Trophoblast cell (in vitro differentiated cells and primary cell): Measurements from ENCODE around the gene RPL41.

Source experiments
- DNase-seq, 2 donors: peaks; one replicate each; pipeline ENCODE4 v3.0.0-alpha.2; 2016
- H2AFZ ChIP-seq: 2 replicates; pipeline ENCODE4 v1.6.1; 2013; ENCODE audit warnings: low read length, moderate library complexity, mild to moderate bottlenecking; ENCODE audit not compliant: insufficient read depth, poor library complexity
- H2AK5ac ChIP-seq: 2 replicates; pipeline ENCODE4 v1.6.1; 2013; ENCODE audit warnings: mild to moderate bottlenecking, low read length
- H2BK120ac ChIP-seq: 2 replicates; pipeline ENCODE4 v1.6.1; 2013; ENCODE audit warnings: low read length, mild to moderate bottlenecking, moderate library complexity; ENCODE audit not compliant: insufficient read depth, poor library complexity
- H2BK12ac ChIP-seq: 2 replicates; pipeline ENCODE4 v1.6.1; 2013; ENCODE audit warnings: mild to moderate bottlenecking, low read length, moderate library complexity
- H2BK5ac ChIP-seq: 2 replicates; pipeline ENCODE4 v1.6.1; 2013; ENCODE audit warnings: low read length, low read depth, moderate library complexity, mild to moderate bottlenecking; ENCODE audit not compliant: poor library complexity
- H3K14ac ChIP-seq: 2 replicates; pipeline ENCODE4 v1.6.1; 2013; ENCODE audit warnings: mild to moderate bottlenecking, low read length
- H3K18ac ChIP-seq: 2 replicates; pipeline ENCODE4 v1.6.1; 2013; ENCODE audit warnings: mild to moderate bottlenecking, low read length
- H3K23ac ChIP-seq: 2 replicates; pipeline ENCODE4 v1.6.1; 2013; ENCODE audit warnings: low read length
- H3K27ac ChIP-seq: 2 replicates; pipeline ENCODE4 v1.5.1; 2013; ENCODE audit warnings: low read depth, mild to moderate bottlenecking, inconsistent platforms, low read length, moderate library complexity
- H3K27me3 ChIP-seq: 2 replicates; pipeline ENCODE4 v1.6.1; 2013; ENCODE audit warnings: inconsistent platforms, mild to moderate bottlenecking, low read length, moderate library complexity; ENCODE audit not compliant: insufficient read depth
- H3K36me3 ChIP-seq, 2 experiments: 1 replicate in 1 of 2; 2 replicates in 1 of 2; pipeline ENCODE4 v1.6.1; 2013; ENCODE audit warnings: low read length in 2 of 2, mild to moderate bottlenecking in 2 of 2, moderate library complexity in 1 of 2; ENCODE audit not compliant: insufficient read depth in 2 of 2, control insufficient read depth in 1 of 2
- H3K4ac ChIP-seq: 2 replicates; pipeline ENCODE4 v1.6.1; 2013; ENCODE audit warnings: low read depth, mild to moderate bottlenecking, low read length, moderate library complexity
- H3K4me1 ChIP-seq, 2 experiments: 1 replicate in 1 of 2; 2 replicates in 1 of 2; pipeline ENCODE4 v1.6.1; 2013; ENCODE audit warnings: low read length in 2 of 2, mild to moderate bottlenecking in 2 of 2, moderate library complexity in 1 of 2; ENCODE audit not compliant: insufficient read depth in 2 of 2, control insufficient read depth in 1 of 2
- H3K4me2 ChIP-seq: 2 replicates; pipeline ENCODE4 v1.6.1; 2013; ENCODE audit warnings: inconsistent platforms, mild to moderate bottlenecking, low read length, moderate library complexity
- H3K4me3 ChIP-seq: 2 replicates; pipeline ENCODE4 v1.5.1; 2013; ENCODE audit warnings: mild to moderate bottlenecking, low read depth, low read length, inconsistent platforms
- H3K79me1 ChIP-seq: one replicate; pipeline ENCODE4 v1.6.1; 2013; ENCODE audit warnings: low read length
- H3K79me2 ChIP-seq: 2 replicates; pipeline ENCODE4 v1.6.1; 2013; ENCODE audit warnings: low read length, mild to moderate bottlenecking; ENCODE audit not compliant: control insufficient read depth, insufficient read depth, poor library complexity
- H3K9ac ChIP-seq: 2 replicates; pipeline ENCODE4 v1.6.1; 2013; ENCODE audit warnings: mild to moderate bottlenecking, low read length
- H3K9me3 ChIP-seq: 2 replicates; pipeline ENCODE4 v1.6.1; 2013; ENCODE audit warnings: low read depth, mild to moderate bottlenecking, control low read depth, inconsistent platforms, low read length; ENCODE audit not compliant: insufficient read depth
- H4K12ac ChIP-seq: 2 replicates; pipeline ENCODE4 v1.6.1; 2013; ENCODE audit warnings: low read depth, mild to moderate bottlenecking, low read length, moderate library complexity
- H4K8ac ChIP-seq: 2 replicates; pipeline ENCODE4 v1.6.1; 2013; ENCODE audit warnings: low read depth, mild to moderate bottlenecking, low read length, moderate library complexity
- H4K91ac ChIP-seq: one replicate; pipeline ENCODE4 v1.6.1; 2013; ENCODE audit warnings: low read depth, mild to moderate bottlenecking, low read length, moderate library complexity
- WGBS: extraction: QIAGEN DNeasy Blood & Tissue Kit; methylation state at CpG from one replicate; pipeline ENCODE4 v1.1.7; 2013; ENCODE audit warnings: missing lambda C conversion rate; ENCODE audit not compliant: insufficient read length, insufficient coverage; ENCODE audit errors: extremely low coverage; 5-methylcytosine and 5-hydroxymethylcytosine counted together

Gene RPL41

DNA sequence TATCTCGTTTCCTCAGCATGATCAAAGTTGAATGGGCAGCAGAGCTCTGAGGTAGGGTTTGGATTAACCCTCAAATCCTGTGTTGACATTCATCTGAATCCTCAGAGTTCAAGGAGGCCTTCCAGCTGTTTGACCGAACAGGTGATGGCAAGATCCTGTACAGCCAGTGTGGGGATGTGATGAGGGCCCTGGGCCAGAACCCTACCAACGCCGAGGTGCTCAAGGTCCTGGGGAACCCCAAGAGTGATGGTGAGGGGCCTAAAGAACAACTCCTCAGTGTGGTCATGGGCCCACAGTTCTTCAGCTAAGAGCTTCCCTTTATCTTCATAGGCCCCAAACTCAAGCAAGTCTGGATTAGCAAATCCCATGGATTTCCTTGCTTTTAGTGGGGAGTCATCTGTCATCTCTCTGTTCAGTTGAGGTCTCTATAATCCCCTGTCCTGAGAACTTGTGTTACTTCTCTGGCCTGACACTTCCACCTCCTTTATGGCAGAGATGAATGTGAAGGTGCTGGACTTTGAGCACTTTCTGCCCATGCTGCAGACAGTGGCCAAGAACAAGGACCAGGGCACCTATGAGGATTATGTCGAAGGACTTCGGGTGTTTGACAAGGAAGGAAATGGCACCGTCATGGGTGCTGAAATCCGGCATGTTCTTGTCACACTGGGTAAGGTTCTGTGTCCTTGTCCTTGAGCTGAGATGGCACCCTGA is 43.2 kb downstream of the RPL41 start:
- Histone ChIP-seq H3K14ac (peak overlapping the region; percentile 15), H4K8ac (no peak overlapping the region), H3K27me3 (no peaks in the 10 kb centered on the region), H2AK5ac (peak overlapping the region; percentile 15), H2BK12ac (no peak overlapping the region), H2AFZ (no peak overlapping the region), H3K4ac (peak overlapping the region; percentile 100), H2BK5ac (no peak overlapping the region), H3K9ac (peak overlapping the region; percentile 79), H3K27ac (peak overlapping the region; percentile 72), H3K36me3 (peaks cover 52 to 61% of the 10 kb centered on the region in 2 experiments), H4K12ac (peak overlapping the region; percentile 41), H3K79me2 (peaks cover 19% of the 10 kb centered on the region), H4K91ac (peak overlapping the region; percentile 22), H3K4me3 (peak overlapping the region; percentile 96), H3K79me1 (peaks cover 15% of the 10 kb centered on the region), H3K23ac (no peak overlapping the region), H2BK120ac (no peak overlapping the region), H3K4me1 (peaks cover 23 to 24% of the 10 kb centered on the region in 2 experiments), H3K18ac (no peak overlapping the region), H3K4me2 (peak overlapping the region; percentile 83), H3K9me3 (peaks cover 4% of the 10 kb centered on the region)
- no CpG with 5 or more reads among the region's 8 CpGs for WGBS
- DNase-seq: no peak

DNA sequence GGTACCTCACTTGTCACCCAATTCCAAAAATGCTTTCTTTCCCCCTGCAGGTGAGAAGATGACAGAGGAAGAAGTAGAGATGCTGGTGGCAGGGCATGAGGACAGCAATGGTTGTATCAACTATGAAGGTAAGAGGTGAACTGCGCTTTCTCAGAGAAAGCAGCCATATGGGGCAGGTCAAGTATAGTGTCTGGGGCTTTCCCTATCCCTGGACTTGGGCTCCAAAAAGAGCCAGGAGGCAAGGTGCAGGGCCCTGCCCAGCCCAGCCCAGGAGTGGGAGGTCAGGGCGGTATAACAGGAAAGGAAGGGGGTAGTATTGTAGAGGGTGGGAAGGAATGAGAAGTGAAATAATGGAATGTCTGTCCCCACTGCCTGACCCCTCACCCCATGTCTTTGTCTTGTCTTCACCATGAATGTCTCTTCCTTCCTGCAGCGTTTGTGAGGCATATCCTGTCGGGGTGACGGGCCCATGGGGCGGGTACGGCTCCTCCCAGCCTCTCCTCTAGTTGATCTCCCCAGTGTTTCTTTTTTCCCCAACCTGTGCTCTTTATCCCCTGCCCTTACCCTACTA is 43.8 kb downstream of the RPL41 start:
- Histone ChIP-seq H3K27me3 (no peaks in the 10 kb centered on the region), H3K36me3 (peaks cover 52 to 61% of the 10 kb centered on the region in 2 experiments), H3K4me1 (peaks cover 23 to 24% of the 10 kb centered on the region in 2 experiments), H3K4ac (peak overlapping the region; percentile 9), H3K9me3 (peaks cover 4% of the 10 kb centered on the region), H3K79me1 (peaks cover 15% of the 10 kb centered on the region), H2BK5ac (no peak overlapping the region), H4K12ac (no peak overlapping the region), H3K4me2 (peak overlapping the region; percentile 83), H2BK120ac (no peak overlapping the region), H2BK12ac (no peak overlapping the region), H2AFZ (no peak overlapping the region), H3K18ac (no peak overlapping the region), H4K8ac (no peak overlapping the region), H3K14ac (no peak overlapping the region), H3K9ac (peak overlapping the region; percentile 79), H4K91ac (no peak overlapping the region), H3K4me3 (peak overlapping the region; percentile 50), H3K27ac (peak overlapping the region; percentile 18), H2AK5ac (no peak overlapping the region), H3K79me2 (peaks cover 19% of the 10 kb centered on the region), H3K23ac (no peak overlapping the region)
- peak; percentile 40 to 62 for DNase-seq
- no CpG with 5 or more reads among the region's 7 CpGs for WGBS

DNA sequence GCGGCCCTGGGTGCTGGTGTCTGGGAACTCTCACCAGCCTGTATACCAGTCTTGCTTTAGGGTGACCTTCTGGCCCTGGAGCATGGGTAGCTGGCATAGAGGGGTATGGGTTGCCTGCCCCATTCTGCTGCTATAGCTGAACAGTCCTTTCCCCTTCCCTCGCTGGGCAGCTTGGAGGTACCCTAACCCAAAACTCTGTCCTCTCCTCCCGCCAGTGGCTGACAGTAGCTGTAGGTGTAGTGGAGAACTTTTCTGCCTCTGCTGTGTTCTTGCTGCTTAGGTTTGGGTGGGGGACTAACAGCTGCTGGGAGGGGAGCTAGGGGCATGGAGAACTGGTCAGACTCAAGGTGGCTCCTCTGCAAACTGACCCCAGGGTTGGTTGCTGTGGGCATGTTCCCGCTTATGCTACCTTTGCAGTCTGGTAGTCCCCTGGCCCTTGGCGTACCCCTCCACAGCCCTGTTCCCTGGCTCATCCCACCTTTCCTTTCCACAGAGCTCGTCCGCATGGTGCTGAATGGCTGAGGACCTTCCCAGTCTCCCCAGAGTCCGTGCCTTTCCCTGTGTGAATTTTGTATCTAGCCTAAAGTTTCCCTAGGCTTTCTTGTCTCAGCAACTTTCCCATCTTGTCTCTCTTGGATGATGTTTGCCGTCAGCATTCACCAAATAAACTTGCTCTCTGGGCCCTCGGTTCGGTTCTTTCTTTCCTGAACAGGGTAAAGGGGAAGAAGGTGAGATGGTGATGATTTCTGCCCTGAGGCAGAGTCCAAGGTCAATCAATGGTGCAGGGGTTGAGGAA is 44.7 kb downstream of the RPL41 start:
- Histone ChIP-seq H3K79me1 (peaks cover 15% of the 10 kb centered on the region), H4K91ac (no peak overlapping the region), H2AFZ (no peak overlapping the region), H3K4ac (peak overlapping the region; percentile 2), H2BK5ac (no peak overlapping the region), H3K27me3 (no peaks in the 10 kb centered on the region), H4K12ac (no peak overlapping the region), H3K79me2 (peaks cover 19% of the 10 kb centered on the region), H3K4me2 (peak overlapping the region; percentile 83), H3K23ac (peak overlapping the region; percentile 31), H2BK12ac (no peak overlapping the region), H3K4me3 (peak overlapping the region; percentile 56), H3K4me1 (peaks cover 23 to 24% of the 10 kb centered on the region in 2 experiments), H3K27ac (peak overlapping the region; percentile 14), H3K18ac (no peak overlapping the region), H3K9me3 (peaks cover 4% of the 10 kb centered on the region), H3K9ac (peak overlapping the region; percentile 26), H4K8ac (no peak overlapping the region), H2BK120ac (no peak overlapping the region), H3K14ac (no peak overlapping the region), H3K36me3 (peaks cover 51 to 60% of the 10 kb centered on the region in 2 experiments), H2AK5ac (no peak overlapping the region)
- WGBS: no CpG with 5 or more reads among the region's 11 CpGs
- DNase-seq: no peak

DNA sequence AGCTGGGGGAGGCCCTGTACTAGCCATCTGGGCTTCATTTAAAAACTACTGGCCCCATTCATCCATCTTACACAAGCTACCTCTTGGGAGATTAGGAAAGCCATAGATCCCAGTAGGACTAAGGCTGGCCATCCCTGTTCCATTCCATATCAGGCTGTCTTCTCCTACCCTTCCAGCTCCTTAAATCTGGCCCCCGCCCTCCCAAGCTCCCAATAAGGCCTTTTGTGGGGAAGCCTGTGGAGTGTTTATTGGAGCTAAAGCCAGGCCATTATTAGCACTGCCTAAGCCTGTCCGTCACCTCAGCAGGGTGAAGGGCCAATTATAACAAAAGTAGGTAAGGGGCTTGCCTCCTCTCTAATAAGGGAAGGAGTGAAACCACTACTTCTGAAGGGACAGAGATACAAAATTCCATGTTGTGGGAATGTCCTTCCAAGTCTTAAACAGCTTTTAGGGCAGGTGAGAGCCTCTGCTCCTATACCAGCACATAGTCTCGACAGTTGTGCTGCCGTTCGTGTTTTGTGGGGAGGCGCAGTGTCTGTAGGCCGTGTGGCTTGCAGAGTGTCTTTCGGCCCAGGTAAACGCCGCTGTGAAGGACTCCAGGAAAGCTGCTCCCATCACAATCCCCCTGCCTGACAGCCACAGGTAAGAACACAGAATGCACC is 45.4 kb downstream of the RPL41 start:
- H4K8ac ChIP-seq: no peak overlapping the region

More for the DNA sequence above, 45.4 kb downstream of the RPL41 start:
- peaks cover 19% of the 10 kb centered on the region for H3K79me2 ChIP-seq
- H2BK12ac ChIP-seq: no peak overlapping the region
- no CpG with 5 or more reads among the region's 10 CpGs for WGBS
- H3K4me1 ChIP-seq: peaks cover 23 to 24% of the 10 kb centered on the region in 2 experiments
- H3K23ac ChIP-seq: no peak overlapping the region
- H3K4me2 ChIP-seq: peak overlapping the region; percentile 83
- no peak overlapping the region for H2AK5ac ChIP-seq
- no peak overlapping the region for H2AFZ ChIP-seq
- peaks cover 15% of the 10 kb centered on the region for H3K79me1 ChIP-seq
- no peak overlapping the region for H2BK5ac ChIP-seq
- no peak overlapping the region for H4K12ac ChIP-seq
- no peak overlapping the region for H2BK120ac ChIP-seq
- no peak overlapping the region for H3K27ac ChIP-seq
- H3K18ac ChIP-seq: no peak overlapping the region
- peak in 1 of 2 donors; percentile 48 for DNase-seq
- H3K14ac ChIP-seq: no peak overlapping the region
- no peak overlapping the region for H3K9ac ChIP-seq
- H3K27me3 ChIP-seq: no peaks in the 10 kb centered on the region
- H3K4ac ChIP-seq: no peak overlapping the region
- peaks cover 4% of the 10 kb centered on the region for H3K9me3 ChIP-seq
- peaks cover 57 to 60% of the 10 kb centered on the region in 2 experiments for H3K36me3 ChIP-seq
- H4K91ac ChIP-seq: no peak overlapping the region
- H3K4me3 ChIP-seq: no peak overlapping the region
